ENCODE results near the gene GTF2E1. TPM values are rescaled to one million over a fixed set of nuclear protein-coding genes. Genes with fewer than 3 reads are reported as not detected.

Gene GTF2E1
- total and polyA plus RNA-seq, 9 of the 15 experiments (the other 6 are each of a cell fraction or from before 2014, with no cell fraction given): 12.9 to 23.5 (median 15.4) TPM

GRCh38 chr3:120765830-120766493, 23.4 kb downstream of the GTF2E1 start:
- BruUV-seq (replicated peaks): no TSS peak
- no peak overlapping the region for H3K4me2 ChIP-seq (ENCODE audit: insufficient read depth, low read length)
- H4K20me1 ChIP-seq (replicated peaks; ENCODE audit: control insufficient read depth, insufficient read depth, low read length): no peaks in the 10 kb centered on the region
- H3K9me3 ChIP-seq (replicated peaks; ENCODE audit: control insufficient read depth, insufficient read depth, low read depth, low read length): no peaks in the 10 kb centered on the region
- CTCF ChIA-PET (ENCODE audit: low intra/inter-chr PET ratio): no interaction called here
- H3K27ac ChIP-seq (ENCODE audit: extremely low read depth, low read depth, low read length): no peak overlapping the region
- peaks cover 7% of the 10 kb centered on the region; the same call in 2 of the 3 replicates for H3K36me3 ChIP-seq (ENCODE audit: control insufficient read depth, insufficient read depth, low read length)
- FAIRE-seq (no peak), DNase-seq (ENCODE audit: extremely low read depth in 1 of 4, low spot score in 3 of 4) (no peak), ATAC-seq (no peak)
- no peak overlapping the region for H3K9ac ChIP-seq (ENCODE audit: insufficient read depth in 1 of 2, low read depth in 2 of 2, low read length in 2 of 2)
- POLR2A ChIA-PET: interaction anchor here (0.6 to 0.7 kb wide), 2 partner anchors 98 to 670 kb away, joined by 3 to 4 read pairs; no protein-coding TSS in a partner anchor
- peaks cover 0 to 5% of the 10 kb centered on the region in 2 experiments; a peak in 3 of 5 replicates for H3K4me1 ChIP-seq (replicated peaks in 1 of 2; ENCODE audit: control insufficient read depth in 2 of 2, insufficient read depth in 2 of 2, low read length in 2 of 2)
- peaks cover 43% of the 10 kb centered on the region for H3K79me2 ChIP-seq (ENCODE audit: control insufficient read depth, insufficient read depth, low read length)
- H3K9me1 ChIP-seq (ENCODE audit: control insufficient read depth, insufficient read depth, low read length): no peaks in the 10 kb centered on the region
- intact Hi-C loops (cut with micrococcal nuclease): no loop called here
- no peaks in the 10 kb centered on the region for H3K27me3 ChIP-seq (ENCODE audit: control insufficient read depth in 2 of 2, insufficient read depth in 2 of 2, low read length in 2 of 2)
- in situ Hi-C loops (cut with MboI): no loop called here
- no peak overlapping the region for H3K4me3 ChIP-seq
- no peak overlapping the region for H2AFZ ChIP-seq (ENCODE audit: low read depth, low read length)
- no peak for TF ChIP-seq HMG20B (CRISPR knock-in tag; IDR thresholded peaks at IDR 0.05)
- no peak for TF ChIP-seq NR2F6 (CRISPR knock-in tag; IDR thresholded peaks at IDR 0.05)
- TF ChIP-seq, protein P1, sequence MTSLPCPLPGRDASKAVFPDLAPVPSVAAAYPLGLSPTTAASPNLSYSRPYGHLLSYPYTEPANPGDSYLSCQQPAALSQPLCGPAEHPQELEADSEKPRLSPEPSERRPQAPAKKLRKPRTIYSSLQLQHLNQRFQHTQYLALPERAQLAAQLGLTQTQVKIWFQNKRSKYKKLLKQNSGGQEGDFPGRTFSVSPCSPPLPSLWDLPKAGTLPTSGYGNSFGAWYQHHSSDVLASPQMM (CRISPR knock-in tag; IDR thresholded peaks at IDR 0.05): no peak
- TF ChIP-seq, protein P2, sequence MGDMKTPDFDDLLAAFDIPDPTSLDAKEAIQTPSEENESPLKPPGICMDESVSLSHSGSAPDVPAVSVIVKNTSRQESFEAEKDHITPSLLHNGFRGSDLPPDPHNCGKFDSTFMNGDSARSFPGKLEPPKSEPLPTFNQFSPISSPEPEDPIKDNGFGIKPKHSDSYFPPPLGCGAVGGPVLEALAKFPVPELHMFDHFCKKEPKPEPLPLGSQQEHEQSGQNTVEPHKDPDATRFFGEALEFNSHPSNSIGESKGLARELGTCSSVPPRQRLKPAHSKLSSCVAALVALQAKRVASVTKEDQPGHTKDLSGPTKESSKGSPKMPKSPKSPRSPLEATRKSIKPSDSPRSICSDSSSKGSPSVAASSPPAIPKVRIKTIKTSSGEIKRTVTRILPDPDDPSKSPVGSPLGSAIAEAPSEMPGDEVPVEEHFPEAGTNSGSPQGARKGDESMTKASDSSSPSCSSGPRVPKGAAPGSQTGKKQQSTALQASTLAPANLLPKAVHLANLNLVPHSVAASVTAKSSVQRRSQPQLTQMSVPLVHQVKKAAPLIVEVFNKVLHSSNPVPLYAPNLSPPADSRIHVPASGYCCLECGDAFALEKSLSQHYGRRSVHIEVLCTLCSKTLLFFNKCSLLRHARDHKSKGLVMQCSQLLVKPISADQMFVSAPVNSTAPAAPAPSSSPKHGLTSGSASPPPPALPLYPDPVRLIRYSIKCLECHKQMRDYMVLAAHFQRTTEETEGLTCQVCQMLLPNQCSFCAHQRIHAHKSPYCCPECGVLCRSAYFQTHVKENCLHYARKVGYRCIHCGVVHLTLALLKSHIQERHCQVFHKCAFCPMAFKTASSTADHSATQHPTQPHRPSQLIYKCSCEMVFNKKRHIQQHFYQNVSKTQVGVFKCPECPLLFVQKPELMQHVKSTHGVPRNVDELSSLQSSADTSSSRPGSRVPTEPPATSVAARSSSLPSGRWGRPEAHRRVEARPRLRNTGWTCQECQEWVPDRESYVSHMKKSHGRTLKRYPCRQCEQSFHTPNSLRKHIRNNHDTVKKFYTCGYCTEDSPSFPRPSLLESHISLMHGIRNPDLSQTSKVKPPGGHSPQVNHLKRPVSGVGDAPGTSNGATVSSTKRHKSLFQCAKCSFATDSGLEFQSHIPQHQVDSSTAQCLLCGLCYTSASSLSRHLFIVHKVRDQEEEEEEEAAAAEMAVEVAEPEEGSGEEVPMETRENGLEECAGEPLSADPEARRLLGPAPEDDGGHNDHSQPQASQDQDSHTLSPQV (IDR thresholded peaks at IDR 0.05): no peak
- no peak for TF ChIP-seq FOXJ3 (CRISPR knock-in tag; IDR thresholded peaks at IDR 0.05)
- TF ChIP-seq TARDBP (IDR thresholded peaks at IDR 0.05): no peak
- TF ChIP-seq, protein P3, sequence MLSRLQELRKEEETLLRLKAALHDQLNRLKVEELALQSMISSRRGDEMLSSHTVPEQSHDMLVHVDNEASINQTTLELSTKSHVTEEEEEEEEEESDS (CRISPR knock-in tag; IDR thresholded peaks at IDR 0.05): no peak
- no peak for TF ChIP-seq HES1 (IDR thresholded peaks at IDR 0.05; ENCODE audit: low read depth)
- TF ChIP-seq ZNF253 (CRISPR knock-in tag; conservative IDR thresholded peaks at IDR 0.05): no peak
- no peak for TF ChIP-seq ZNF639 (CRISPR knock-in tag; conservative IDR thresholded peaks at IDR 0.05 in 1 of 2, IDR thresholded peaks at IDR 0.05 in 1 of 2)
- no peak for TF ChIP-seq SMAD3 (CRISPR knock-in tag; conservative IDR thresholded peaks at IDR 0.05)
- no peak for TF ChIP-seq SAFB2 (IDR thresholded peaks at IDR 0.05; ENCODE audit: borderline replicate concordance, low read depth, low read length, severe bottlenecking)
- no peak for TF ChIP-seq ATF6 (CRISPR knock-in tag; IDR thresholded peaks at IDR 0.05)
